Panc1 (cell line): Measurements from ENCODE around the gene INPPL1. TPM values are rescaled to one million over a fixed set of nuclear protein-coding genes. Genes with fewer than 3 reads are reported as not detected.

ENCODE experiments used
- ATAC-seq: fragments of 200-7000 bp; cut with Tn5 transposase; 2 replicates; pipeline ENCODE4 v1.9.1; 2020; ENCODE audit warnings: mild to moderate bottlenecking, moderate library complexity
- BruUV-seq: library from RNA; stranded (reverse); fragments of 400-500 nt; replicated peaks from 2 replicates; lab custom pipeline; 2021; lab: Mats Ljungman, UMichigan
- CTCF ChIA-PET: fragments of 300-600 bp; sonication (Branson Sonifier 250); formaldehyde crosslinking; loops from one replicate; lab custom pipeline; 2022; ENCODE audit warnings: antibody characterized with exemption; lab: Charles Lee
- POLR2A ChIA-PET: fragments of 300-600 bp; sonication (Branson Sonifier 250); formaldehyde crosslinking; loops from one replicate; lab custom pipeline; 2022; ENCODE audit warnings: antibody characterized with exemption; lab: Charles Lee
- DNase-seq: peaks from one replicate; pipeline ENCODE4 v3.0.0-alpha.2; 2010; ENCODE audit warnings: low read depth, low spot score
- H3K27ac ChIP-seq: 2 replicates; pipeline ENCODE4 v1.5.1; 2011; ENCODE audit warnings: mild to moderate bottlenecking, low read length, inconsistent platforms
- H3K27me3 ChIP-seq: fragments of 200-500 bp; sonication (Bioruptor generic); 2 replicates; pipeline ENCODE4 v1.6.0; 2014; ENCODE audit warnings: low read length, inconsistent platforms; ENCODE audit not compliant: control insufficient read depth, insufficient read depth
- H3K36me3 ChIP-seq: fragments of 200-500 bp; sonication (Bioruptor generic); 2 replicates; pipeline ENCODE4 v1.5.1; 2014; ENCODE audit warnings: inconsistent platforms, mild to moderate bottlenecking, low read length, moderate library complexity; ENCODE audit not compliant: control insufficient read depth, insufficient read depth
- H3K4me1 ChIP-seq: 2 replicates; pipeline ENCODE4 v1.5.1; 2011; ENCODE audit warnings: inconsistent platforms, mild to moderate bottlenecking, low read length, moderate library complexity; ENCODE audit not compliant: control insufficient read depth, insufficient read depth
- H3K4me3 ChIP-seq, 2 experiments: 2 replicates each; pipeline ENCODE4 v1.5.1; 2011 to 2012; ENCODE audit warnings: low read depth in 2 of 2, low read length in 2 of 2, mild to moderate bottlenecking in 2 of 2, inconsistent platforms in 1 of 2, moderate library complexity in 1 of 2
- H3K9me3 ChIP-seq: fragments of 200-500 bp; sonication (Bioruptor generic); 2 replicates; pipeline ENCODE4 v1.5.1; 2014; ENCODE audit warnings: low read depth, mild to moderate bottlenecking, inconsistent platforms, low read length, moderate library complexity; ENCODE audit not compliant: control insufficient read depth, insufficient read depth
- CTCF ChIP-seq: fragments of 450-650 bp; IDR thresholded peaks from 2 replicates; pipeline ENCODE4 v1.5.1; 2017; ENCODE audit warnings: mild to moderate bottlenecking
- POLR2AphosphoS5 ChIP-seq: IDR thresholded peaks from 2 replicates; pipeline ENCODE4 v1.6.1; 2012; ENCODE audit warnings: mild to moderate bottlenecking, low read depth, low read length, moderate library complexity
- SIN3A ChIP-seq: IDR thresholded peaks from 2 replicates; pipeline ENCODE4 v1.6.1; 2012; ENCODE audit warnings: low read depth, mild to moderate bottlenecking, low read length, moderate library complexity, borderline replicate concordance; ENCODE audit not compliant: insufficient read depth
- TCF7L2 ChIP-seq: IDR thresholded peaks from 2 replicates; pipeline ENCODE4 v1.6.1; 2011; ENCODE audit warnings: mild to moderate bottlenecking, low read depth, low read length, inconsistent platforms
- in situ Hi-C: cut with HindIII; loops from 2 replicates; pipeline ENCODE4 v1.10.0; 2016; ENCODE audit warnings: low sequenced_read_pairs, low pct_unique_long_range_greater_than_20kb
- intact Hi-C: fragments of 100-400 bp; cut with micrococcal nuclease; formaldehyde crosslinking; loops from one replicate; pipeline ENCODE4 v1.10.0; 2022; ENCODE audit not compliant: unreplicated experiment
- total RNA-seq: library from RNA; stranded (reverse); gene quantifications from one replicate; pipeline ENCODE4 v1.2.1, GENCODE V29; 2021; ENCODE audit not compliant: unreplicated experiment
- TF ChIP-seq, protein P1 (sequence below), 2 experiments: IDR thresholded peaks; 2 replicates each; pipeline ENCODE4 v1.6.1; 2011 to 2012; ENCODE audit warnings: low read depth in 2 of 2, control low read depth in 1 of 2, low read length in 1 of 2, mild to moderate bottlenecking in 1 of 2, moderate library complexity in 1 of 2; ENCODE audit not compliant: insufficient read depth in 1 of 2

INPPL1 gene
- total RNA-seq, 1 experiment from 2014 or later = 298 TPM

DNA sequence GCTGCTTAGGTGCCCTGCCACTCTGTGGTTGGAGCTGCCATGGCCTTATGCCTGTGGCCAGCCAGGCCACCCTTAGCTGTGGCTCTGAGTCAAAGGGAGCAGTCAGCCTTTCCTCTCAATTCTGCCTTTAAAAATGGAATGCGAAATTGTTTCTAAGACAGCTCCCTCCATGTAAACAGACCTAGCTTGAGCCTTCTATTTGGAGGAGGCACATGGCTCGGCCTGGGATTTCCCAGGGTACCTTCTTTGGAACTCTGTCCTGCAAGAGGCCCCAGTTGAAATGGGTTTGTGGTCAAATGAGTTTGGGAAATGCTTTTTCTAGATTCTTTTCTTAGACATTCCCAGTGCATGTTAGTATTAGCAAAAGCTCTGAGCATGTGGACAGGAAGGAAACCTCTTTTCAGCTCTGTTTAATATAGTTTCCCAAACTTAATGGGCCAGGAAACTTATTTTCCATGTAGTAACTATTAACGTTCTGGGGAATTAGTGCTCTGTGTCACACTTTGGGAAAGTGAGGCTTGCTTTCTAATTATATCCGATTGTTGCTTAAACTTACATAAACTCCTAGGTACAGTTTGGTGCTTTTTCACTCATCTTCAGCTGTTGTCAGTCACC is 11.6 kb downstream of the INPPL1 start:
- ChIA-PET POLR2A (no interaction called here), CTCF (no interaction called here)
- Histone ChIP-seq H3K4me1 (peaks cover 15% of the 10 kb centered on the region), H3K36me3 (peaks cover 11% of the 10 kb centered on the region), H3K9me3 (no peaks in the 10 kb centered on the region), H3K4me3 (no peak overlapping the region), H3K27ac (no peak overlapping the region), H3K27me3 (no peaks in the 10 kb centered on the region)
- no TSS peak for BruUV-seq
- no peak for ATAC-seq
- in situ Hi-C loops = no loop called here
- TF ChIP-seq CTCF (no peak), POLR2AphosphoS5 (no peak), SIN3A (no peak), TCF7L2 (no peak)
- TF ChIP-seq, protein P1, sequence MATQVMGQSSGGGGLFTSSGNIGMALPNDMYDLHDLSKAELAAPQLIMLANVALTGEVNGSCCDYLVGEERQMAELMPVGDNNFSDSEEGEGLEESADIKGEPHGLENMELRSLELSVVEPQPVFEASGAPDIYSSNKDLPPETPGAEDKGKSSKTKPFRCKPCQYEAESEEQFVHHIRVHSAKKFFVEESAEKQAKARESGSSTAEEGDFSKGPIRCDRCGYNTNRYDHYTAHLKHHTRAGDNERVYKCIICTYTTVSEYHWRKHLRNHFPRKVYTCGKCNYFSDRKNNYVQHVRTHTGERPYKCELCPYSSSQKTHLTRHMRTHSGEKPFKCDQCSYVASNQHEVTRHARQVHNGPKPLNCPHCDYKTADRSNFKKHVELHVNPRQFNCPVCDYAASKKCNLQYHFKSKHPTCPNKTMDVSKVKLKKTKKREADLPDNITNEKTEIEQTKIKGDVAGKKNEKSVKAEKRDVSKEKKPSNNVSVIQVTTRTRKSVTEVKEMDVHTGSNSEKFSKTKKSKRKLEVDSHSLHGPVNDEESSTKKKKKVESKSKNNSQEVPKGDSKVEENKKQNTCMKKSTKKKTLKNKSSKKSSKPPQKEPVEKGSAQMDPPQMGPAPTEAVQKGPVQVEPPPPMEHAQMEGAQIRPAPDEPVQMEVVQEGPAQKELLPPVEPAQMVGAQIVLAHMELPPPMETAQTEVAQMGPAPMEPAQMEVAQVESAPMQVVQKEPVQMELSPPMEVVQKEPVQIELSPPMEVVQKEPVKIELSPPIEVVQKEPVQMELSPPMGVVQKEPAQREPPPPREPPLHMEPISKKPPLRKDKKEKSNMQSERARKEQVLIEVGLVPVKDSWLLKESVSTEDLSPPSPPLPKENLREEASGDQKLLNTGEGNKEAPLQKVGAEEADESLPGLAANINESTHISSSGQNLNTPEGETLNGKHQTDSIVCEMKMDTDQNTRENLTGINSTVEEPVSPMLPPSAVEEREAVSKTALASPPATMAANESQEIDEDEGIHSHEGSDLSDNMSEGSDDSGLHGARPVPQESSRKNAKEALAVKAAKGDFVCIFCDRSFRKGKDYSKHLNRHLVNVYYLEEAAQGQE (IDR thresholded peaks at IDR 0.05; ENCODE audit: insufficient read depth in 1 of 2, low read depth in 2 of 2, low read length in 1 of 2) = no peak
- intact Hi-C loops = no loop called here
- no peak for DNase-seq

DNA sequence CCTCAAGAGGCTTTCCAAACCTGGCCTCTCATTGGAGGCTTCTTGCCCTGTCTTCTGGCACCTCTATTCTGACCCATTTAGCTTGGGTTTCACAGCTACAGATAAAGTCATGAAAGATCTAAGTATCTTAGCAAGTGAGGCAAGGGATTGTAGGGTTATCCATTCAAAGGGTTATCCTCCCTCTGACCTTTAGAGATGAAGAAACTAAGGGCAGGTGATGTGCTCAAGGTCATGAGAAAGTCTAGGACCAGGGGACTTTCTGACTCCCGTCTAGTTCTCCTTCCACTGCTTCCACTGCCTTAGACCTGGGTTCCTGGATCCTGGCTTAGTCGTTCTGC is 12.2 kb downstream of the INPPL1 start:
- DNase-seq (no peak), ATAC-seq (no peak)
- no peak overlapping the region for H3K27ac ChIP-seq
- H3K4me1 ChIP-seq = peaks cover 15% of the 10 kb centered on the region
- BruUV-seq = no TSS peak
- H3K36me3 ChIP-seq = peaks cover 8% of the 10 kb centered on the region
- in situ Hi-C loops (no loop called here), intact Hi-C loops (no loop called here)
- H3K9me3 ChIP-seq = no peaks in the 10 kb centered on the region
- H3K27me3 ChIP-seq = no peaks in the 10 kb centered on the region
- ChIA-PET CTCF (no interaction called here), POLR2A (no interaction called here)
- no peak for TF ChIP-seq CTCF
- no peak for TF ChIP-seq POLR2AphosphoS5
- TF ChIP-seq TCF7L2 = no peak
- no peak for TF ChIP-seq SIN3A
- TF ChIP-seq, protein P1 (IDR thresholded peaks at IDR 0.05; ENCODE audit: insufficient read depth in 1 of 2, low read depth in 2 of 2, low read length in 1 of 2) = no peak
- H3K4me3 ChIP-seq = no peak overlapping the region
